GM12878 (cell line): ENCODE measurements around the gene PRDM4. TPM values are rescaled to one million over a fixed set of nuclear protein-coding genes. Genes with fewer than 3 reads are reported as not detected.
A peak's percentile ranks its signal among the peaks of the same experiment; 100 is the strongest.

Experiments used
- ATAC-seq: fragments of 200-7000 bp; cut with Tn5 transposase; 3 replicates; pipeline ENCODE4 v1.9.1; 2020; ENCODE audit warnings: mild to moderate bottlenecking, moderate library complexity
- BruUV-seq: library from RNA; stranded (reverse); fragments of 400-500 nt; replicated peaks from 2 replicates; lab custom pipeline; 2021; lab: Mats Ljungman, UMichigan
- CTCF ChIA-PET: fragments of 300-600 bp; sonication (Branson Sonifier 250); formaldehyde crosslinking; extraction: SDS; loops from one replicate; lab custom pipeline; 2021; ENCODE audit warnings: inconsistent platforms; lab: Yijun Ruan, JAX
- POLR2A ChIA-PET: fragments of 350-600 bp; formaldehyde crosslinking; extraction: SDS; loops from one replicate; lab custom pipeline; 2021; ENCODE audit warnings: inconsistent platforms; lab: Charles Lee
- RAD21 ChIA-PET: fragments of 300-600 bp; sonication (Branson Sonifier 250); formaldehyde crosslinking; loops from one replicate; lab custom pipeline; 2023; ENCODE audit warnings: antibody characterized with exemption; ENCODE audit not compliant: unreplicated experiment; lab: Charles Lee
- SMC1A ChIA-PET: fragments of 300-600 bp; sonication (Branson Sonifier 250); formaldehyde crosslinking; loops from one replicate; lab custom pipeline; 2023; ENCODE audit not compliant: unreplicated experiment, uncharacterized antibody; lab: Charles Lee
- DNase-seq: peaks from one replicate; pipeline ENCODE4 v3.0.0-alpha.2; 2011; ENCODE audit warnings: low read depth, low spot score
- FAIRE-seq: peaks from 3 replicates; lab custom pipeline; 2011; peaks lifted over from hg19 to GRCh38; lab: Jason Lieb, UNC
- H2AFZ ChIP-seq: 2 replicates; pipeline ENCODE4 v1.6.0; 2011; ENCODE audit warnings: low read depth, low read length, control low read depth; ENCODE audit not compliant: control insufficient read depth
- H3K27ac ChIP-seq: 2 replicates; pipeline ENCODE4 v1.5.1; 2011; ENCODE audit warnings: control low read depth; ENCODE audit not compliant: control insufficient read depth, insufficient read depth
- H3K27me3 ChIP-seq, 2 experiments: replicated peaks in 1 of 2; 2 replicates each; pipeline versions ENCODE4 v1.6.0 to v1.6.1; 2011; ENCODE audit warnings: low read length in 1 of 2; ENCODE audit not compliant: control insufficient read depth in 2 of 2, insufficient read depth in 2 of 2
- H3K36me3 ChIP-seq, 2 experiments: 2 replicates each; pipeline ENCODE4 v1.5.1; 2011; ENCODE audit warnings: low read length in 1 of 2; ENCODE audit not compliant: control insufficient read depth in 2 of 2, insufficient read depth in 2 of 2
- H3K4me1 ChIP-seq: 2 replicates; pipeline ENCODE4 v1.6.1; 2011; ENCODE audit warnings: mild to moderate bottlenecking, low read length, moderate library complexity, mixed read lengths; ENCODE audit not compliant: control insufficient read depth, insufficient read depth
- H3K4me2 ChIP-seq: 2 replicates; pipeline ENCODE4 v1.6.0; 2011; ENCODE audit warnings: control low read depth; ENCODE audit not compliant: control insufficient read depth, insufficient read depth
- H3K4me3 ChIP-seq: fragments of 200-600 bp; sonication (generic); 2 replicates; pipeline ENCODE4 v1.5.1; 2016
- H3K79me2 ChIP-seq: 2 replicates; pipeline ENCODE4 v1.6.0; 2011; ENCODE audit warnings: low read length; ENCODE audit not compliant: control insufficient read depth, insufficient read depth
- H3K9ac ChIP-seq: 2 replicates; pipeline ENCODE4 v1.8.0; 2011; ENCODE audit warnings: low read length, control low read depth, mixed read lengths; ENCODE audit not compliant: control insufficient read depth, insufficient read depth
- H3K9me3 ChIP-seq: replicated peaks from 3 replicates; pipeline ENCODE4 v1.5.1; 2011; ENCODE audit warnings: mild to moderate bottlenecking, low read length; ENCODE audit not compliant: control insufficient read depth, insufficient read depth
- H4K20me1 ChIP-seq: 2 replicates; pipeline ENCODE4 v1.6.0; 2011; ENCODE audit not compliant: control insufficient read depth, insufficient read depth
- BHLHE40 ChIP-seq, 2 experiments: fragments of 450-650 bp in 1 of 2; IDR thresholded peaks; 2 replicates each; pipeline ENCODE4 v1.6.1; 2011 to 2017; ENCODE audit warnings: low read depth in 2 of 2, borderline replicate concordance in 1 of 2, improper control_type of control experiment in 1 of 2, low read length in 1 of 2, mild to moderate bottlenecking in 1 of 2
- IKZF2 ChIP-seq, 2 experiments: fragments of 450-650 bp; IDR thresholded peaks; 2 replicates each; pipeline ENCODE4 v1.6.1; 2017; ENCODE audit warnings: mild to moderate bottlenecking in 2 of 2, moderate library complexity in 2 of 2
- NFYB ChIP-seq: IDR thresholded peaks from 2 replicates; pipeline ENCODE4 v1.6.1; 2011; ENCODE audit warnings: low read depth, mild to moderate bottlenecking, low read length, improper control_type of control experiment, moderate library complexity; ENCODE audit not compliant: insufficient read depth
- RAD51 ChIP-seq: fragments of 450-650 bp; IDR thresholded peaks from 2 replicates; pipeline ENCODE4 v1.6.1; 2016; ENCODE audit warnings: moderate library complexity, mild to moderate bottlenecking, inconsistent platforms
- WGBS: methylation state at CpG from one replicate; pipeline ENCODE4 v1.1.6; 2016; ENCODE audit warnings: low lambda C conversion rate; ENCODE audit not compliant: insufficient replicate concordance, insufficient coverage; ENCODE audit errors: missing lambda C conversion rate; 5-methylcytosine and 5-hydroxymethylcytosine counted together
- in situ Hi-C: fragments of 300-500 bp; cut with MboI; formaldehyde crosslinking; loops from 9 replicates; pipeline ENCODE4 v1.14.3; 2018; ENCODE audit warnings: mixed read lengths
- intact Hi-C: fragments of 100-400 bp; cut with micrococcal nuclease; formaldehyde crosslinking; loops from one replicate; pipeline ENCODE4 v1.14.2; 2022; ENCODE audit not compliant: unreplicated experiment
- polyA plus RNA-seq, 11 experiments: library from polyadenylated mRNA; depleted of rRNA in 4 of 11; unstranded in 6 of 11; stranded (reverse) in 5 of 11; fragments of >200 nt; fragmentation: Nextera tagmentation in 4 of 11; fragmentation: Illumina TruSeq in 1 of 11; extraction: Ambion mirVana in 4 of 11; extraction: Trizol in 1 of 11; gene quantifications; 1 replicate in 1 of 11; 2 replicates in 10 of 11; pipeline versions ENCODE4 v1.2.1 to v1.2.3, GENCODE V29; 2011 to 2016; ENCODE audit warnings: inconsistent platforms in 2 of 11, missing spikeins in 2 of 11, low read depth in 1 of 11
- total RNA-seq, 4 experiments: library from RNA; depleted of rRNA in 3 of 4; stranded (reverse); fragments of >200 nt in 3 of 4; fragmentation: Illumina TruSeq in 1 of 4; extraction: Trizol in 1 of 4; gene quantifications; 2 replicates each; pipeline versions ENCODE4 v1.2.1 to v1.2.3, GENCODE V29; 2013 to 2021

PRDM4 gene
- total and polyA plus RNA-seq, 10 of the 15 experiments (the other 5 are each of a cell fraction or from before 2014, with no cell fraction given) = 5.1 to 22.2 (median 15.0) TPM

- H3K9me3 ChIP-seq = no peaks in the 10 kb centered on the region; the same call in 2 of the 3 replicates
- WGBS = 22% methylated on average over 9 of the region's 9 CpGs
- POLR2A ChIA-PET = interaction anchor here (1.4 kb wide), 1 partner anchor 74 kb away, joined by 3 read pairs; no protein-coding TSS in a partner anchor
- no peak for FAIRE-seq
- H2AFZ ChIP-seq = peak overlapping the region; percentile 76
- H3K27me3 ChIP-seq = no peaks in the 10 kb centered on the region
- in situ Hi-C loops = loop anchor here (5.0 to 25.0 kb wide), 2 partner anchors 72 to 827 kb away; partner anchors contain the start of gene FICD
- CTCF ChIA-PET = interaction anchor here (0.6 to 2.6 kb wide), 5 partner anchors 9 to 778 kb away, joined by 3 to 12 read pairs (median 5); no protein-coding TSS in a partner anchor
- no peak for DNase-seq
- no peaks in the 10 kb centered on the region for H4K20me1 ChIP-seq
- H3K4me2 ChIP-seq = peak overlapping the region; percentile 94
- H3K4me1 ChIP-seq = peaks cover 3% of the 10 kb centered on the region; the same call in 1 of the 2 replicates
- ATAC-seq = peak; percentile 23
- TF ChIP-seq BHLHE40 (IDR thresholded peaks at IDR 0.05; ENCODE audit: borderline replicate concordance in 1 of 2, low read depth in 2 of 2, low read length in 1 of 2) (peak in 1 of 2 experiments; percentile 52; a peak in 2 of 4 replicates), NFYB (no peak), IKZF2 (IDR thresholded peaks at IDR 0.05) (0 out of 4 replicates have a peak, but pooled peaks of 1 of the 2 experiments have one; percentile 19), RAD51 (peak; percentile 88)
- TF ChIP-seq, all 136 proteins: peak for 3
- Histone ChIP-seq H3K36me3 (peaks cover 0 to 8% of the 10 kb centered on the region in 2 experiments; a peak in 2 of 4 replicates), H3K27ac (peak overlapping the region; percentile 72), H3K9ac (peak overlapping the region; percentile 86), H3K4me3 (peak overlapping the region; percentile 93), H3K79me2 (peaks cover 25% of the 10 kb centered on the region)
- ChIA-PET SMC1A (interaction anchor here (0.8 to 1.4 kb wide), 3 partner anchors 10 to 201 kb away, joined by 3 to 4 read pairs (median 3); no protein-coding TSS in a partner anchor), RAD21 (interaction anchor here (0.9 to 1.2 kb wide), 3 partner anchors 9 to 200 kb away, joined by 3 read pairs; no protein-coding TSS in a partner anchor)
- intact Hi-C loops = loop anchor here (2.0 to 5.0 kb wide), 2 partner anchors 76 to 217 kb away; partner anchors contain the start of gene PRDM4
- BruUV-seq = TSS peak; percentile 99
Observed at GRCh38 chr12:107684990-107685359, 76.0 kb downstream of the PRDM4 start.
